IPS-18c (cell line): ENCODE data around the gene ID4.
A peak's percentile ranks its signal among the peaks of the same experiment; 100 is the strongest.

Source experiments
- H3K4me3 ChIP-seq: 2 replicates; pipeline ENCODE4 v1.7.0; 2013; ENCODE audit warnings: low read depth, mild to moderate bottlenecking, low read length, moderate library complexity; ENCODE audit not compliant: insufficient read depth
- H3K9me3 ChIP-seq: one replicate; pipeline ENCODE4 v1.6.1; 2013; ENCODE audit warnings: mild to moderate bottlenecking, low read length, moderate library complexity; ENCODE audit not compliant: control insufficient read depth, insufficient read depth

ID4 gene

GRCh38 chr6:19824058-19824807 lies 12.9 kb upstream of the ID4 start:
- H3K4me3 ChIP-seq = no peak overlapping the region
- H3K9me3 ChIP-seq = no peaks in the 10 kb centered on the region

- Histone ChIP-seq H3K4me3 (no peak overlapping the region), H3K9me3 (no peaks in the 10 kb centered on the region)
Measured at GRCh38 chr6:19827247-19827646, 9.9 kb upstream of the ID4 start.

DNA sequence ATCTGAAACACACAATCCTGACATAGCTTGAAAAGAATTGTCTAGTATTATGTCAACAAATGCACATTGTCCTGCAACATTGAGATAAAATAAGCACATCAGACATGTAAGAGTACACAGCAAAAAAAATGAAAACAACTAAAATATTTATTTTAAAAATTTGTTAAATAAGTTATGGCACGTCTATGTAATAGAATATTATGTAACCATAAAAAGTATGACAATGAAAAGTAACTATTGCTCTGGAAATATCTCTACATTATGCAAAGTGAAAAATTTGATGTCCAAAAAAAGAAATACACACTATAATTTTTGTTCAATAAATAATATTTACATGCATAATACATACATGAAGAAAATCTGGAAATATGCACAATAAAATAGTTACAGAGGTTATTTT lies 9.3 kb upstream of the ID4 start:
- no peak overlapping the region for H3K4me3 ChIP-seq
- no peaks in the 10 kb centered on the region for H3K9me3 ChIP-seq

GRCh38 chr6:19830171-19830570 lies 7.0 kb upstream of the ID4 start:
- Histone ChIP-seq H3K9me3 (no peaks in the 10 kb centered on the region), H3K4me3 (no peak overlapping the region)

DNA sequence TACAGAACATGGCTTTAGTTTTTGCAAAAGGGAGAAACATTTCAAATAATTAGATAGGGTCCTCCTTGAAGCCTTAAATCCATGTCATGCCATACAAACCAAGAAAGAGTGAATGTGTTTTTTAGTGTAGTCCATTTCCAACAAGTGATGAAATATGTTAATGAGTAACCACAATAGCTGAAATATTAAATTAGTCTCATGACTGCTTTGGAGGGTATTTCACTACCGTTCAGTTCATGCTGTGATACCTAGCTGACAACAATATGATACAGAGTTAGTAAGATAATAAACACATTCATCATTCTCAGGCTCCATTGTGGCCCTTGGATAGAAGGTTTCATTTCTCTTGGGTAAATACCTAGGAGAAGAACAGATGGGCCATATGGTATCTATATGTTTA lies 5.8 kb upstream of the ID4 start:
- H3K9me3 ChIP-seq = no peaks in the 10 kb centered on the region
- no peak overlapping the region for H3K4me3 ChIP-seq

DNA sequence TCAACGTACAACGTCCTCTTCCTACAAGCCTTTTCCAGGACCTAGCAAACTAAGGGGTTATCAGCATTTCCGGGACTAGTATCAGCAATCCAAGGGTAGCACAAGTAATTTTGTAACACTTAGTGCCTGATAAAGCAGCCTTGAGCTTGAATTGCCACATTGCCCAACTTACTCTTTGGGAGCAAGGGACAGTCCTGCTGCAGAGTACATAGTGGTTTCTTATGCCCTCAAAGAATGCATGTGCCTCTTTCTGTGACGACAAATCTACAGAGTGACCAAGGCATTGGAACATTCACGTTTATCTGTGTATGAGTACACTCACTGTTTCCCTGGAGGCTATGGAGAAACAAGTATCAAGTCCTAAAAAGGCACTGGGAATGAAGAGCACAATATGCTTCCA lies 3.2 kb upstream of the ID4 start:
- Histone ChIP-seq H3K4me3 (no peak overlapping the region), H3K9me3 (no peaks in the 10 kb centered on the region)

DNA sequence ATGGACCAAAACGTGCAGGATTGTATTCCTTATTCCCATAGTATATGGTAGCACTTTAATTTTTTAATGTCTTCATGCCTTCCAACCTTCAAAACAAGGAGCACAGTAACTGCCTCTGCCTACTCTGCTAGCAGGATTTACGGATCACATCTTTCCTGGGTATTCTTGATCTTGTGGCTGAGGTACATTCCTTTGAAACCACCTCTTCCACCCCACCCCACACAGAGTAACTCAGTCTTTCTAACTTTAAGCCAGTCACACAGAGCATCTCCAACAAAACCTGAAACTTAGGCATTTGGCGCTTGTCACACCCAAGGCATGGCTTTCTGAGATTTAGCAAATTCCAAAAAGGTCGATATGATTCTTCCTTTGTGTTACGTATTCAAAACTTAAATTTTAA lies 2.3 kb upstream of the ID4 start:
- H3K9me3 ChIP-seq = no peaks in the 10 kb centered on the region

GRCh38 chr6:19835605-19836004 lies 1.6 kb upstream of the ID4 start:
- Histone ChIP-seq H3K9me3 (no peaks in the 10 kb centered on the region), H3K4me3 (no peak overlapping the region)

More for the DNA sequence above, 2.3 kb upstream of the ID4 start:
- H3K4me3 ChIP-seq = no peak overlapping the region

GRCh38 chr6:19837511-19838441 lies 606 bp downstream of the ID4 start:
- H3K4me3 ChIP-seq = peak overlapping the region; percentile 78
- no peaks in the 10 kb centered on the region for H3K9me3 ChIP-seq

DNA sequence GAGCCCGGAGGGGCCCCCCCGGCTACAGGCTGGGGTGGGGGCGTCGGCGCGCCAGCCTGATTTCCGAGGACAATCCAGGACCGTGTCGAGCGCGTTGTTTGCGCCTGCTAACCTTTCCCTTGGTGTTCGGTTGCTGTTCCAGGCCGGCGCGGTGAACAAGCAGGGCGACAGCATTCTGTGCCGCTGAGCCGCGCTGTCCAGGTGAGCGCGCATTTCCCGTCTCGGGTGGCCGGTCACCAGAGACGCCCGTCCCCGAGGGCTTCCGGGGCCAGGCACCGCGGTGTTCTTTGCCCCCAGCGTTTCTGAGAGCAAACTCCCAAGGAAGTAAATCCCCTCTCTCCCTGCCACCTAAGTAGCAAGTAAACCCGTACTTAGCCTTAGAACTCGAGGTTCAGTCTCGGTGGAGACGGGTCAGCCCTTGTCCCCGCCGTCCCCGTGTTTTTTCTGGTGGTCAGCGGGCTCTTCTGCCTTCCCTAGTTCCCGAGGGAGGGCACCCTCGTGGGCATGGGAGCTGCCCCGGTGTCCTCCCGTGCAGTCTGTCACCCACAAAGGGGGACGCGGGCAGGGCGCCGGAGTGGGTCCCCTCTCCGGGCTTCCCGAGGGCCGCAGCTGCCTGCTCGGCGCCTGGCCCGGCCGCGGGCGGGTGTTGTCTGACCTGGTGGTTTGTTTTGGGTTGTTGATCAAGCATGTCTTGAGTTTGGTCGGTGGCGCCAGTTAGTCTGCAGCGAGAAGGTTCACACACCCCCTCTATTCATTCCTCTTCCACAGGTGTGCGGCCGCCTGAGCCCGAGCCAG lies 1.5 kb downstream of the ID4 start:
- Histone ChIP-seq H3K9me3 (no peaks in the 10 kb centered on the region), H3K4me3 (peak overlapping the region; percentile 78)

GRCh38 chr6:19839237-19839546 lies 2.0 kb downstream of the ID4 start:
- no peaks in the 10 kb centered on the region for H3K9me3 ChIP-seq
- peak overlapping the region; percentile 78 for H3K4me3 ChIP-seq

GRCh38 chr6:19839788-19840187 lies 2.6 kb downstream of the ID4 start:
- Histone ChIP-seq H3K9me3 (no peaks in the 10 kb centered on the region), H3K4me3 (no peak overlapping the region)

GRCh38 chr6:19841181-19841580 lies 4.0 kb downstream of the ID4 start:
- Histone ChIP-seq H3K4me3 (no peak overlapping the region), H3K9me3 (no peaks in the 10 kb centered on the region)

- Histone ChIP-seq H3K4me3 (no peak overlapping the region), H3K9me3 (no peaks in the 10 kb centered on the region)
Measured at GRCh38 chr6:19842030-19842615, 5.0 kb downstream of the ID4 start.

- Histone ChIP-seq H3K9me3 (no peaks in the 10 kb centered on the region), H3K4me3 (no peak overlapping the region)
Measured at GRCh38 chr6:19844689-19845088, 7.5 kb downstream of the ID4 start.

DNA sequence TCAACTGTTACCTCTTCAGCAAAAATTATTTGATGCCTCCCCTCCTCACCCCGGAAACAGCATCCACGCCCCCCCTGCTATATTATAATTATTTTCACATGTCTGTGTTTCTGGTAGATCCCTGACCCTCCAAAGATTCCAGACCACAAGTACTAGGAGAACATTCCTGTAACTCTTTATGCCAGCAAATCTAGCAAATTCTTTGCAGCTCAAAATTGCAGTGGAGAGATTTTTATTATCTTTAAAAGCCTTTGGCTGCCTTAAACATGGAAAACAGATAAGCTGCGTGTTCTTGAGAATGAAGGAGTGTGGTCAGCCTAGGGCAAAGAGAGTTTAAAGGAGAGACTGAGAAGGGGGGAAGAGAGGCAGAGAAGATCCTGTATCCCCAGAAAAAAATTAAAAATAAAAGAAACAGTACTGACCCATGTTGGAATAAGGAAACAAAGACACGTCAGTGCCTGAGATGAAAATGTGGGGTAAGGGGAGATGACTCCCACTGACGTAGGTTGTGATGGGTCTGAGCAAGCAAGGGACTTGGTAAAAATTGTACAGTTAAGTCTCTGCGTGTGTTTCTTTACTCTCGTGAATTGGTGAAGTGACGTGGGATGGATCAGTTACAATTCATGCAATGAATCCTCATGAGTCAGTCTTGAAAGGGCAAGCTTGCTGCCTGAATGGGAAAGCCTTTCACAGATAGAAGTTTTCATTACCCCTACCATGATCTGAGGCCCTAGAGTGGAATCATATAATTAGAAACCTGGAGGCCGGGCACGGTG lies 8.3 kb downstream of the ID4 start:
- H3K4me3 ChIP-seq = no peak overlapping the region
- H3K9me3 ChIP-seq = no peaks in the 10 kb centered on the region
